ENCODE measurements around the gene TXNDC15. TPM values are rescaled to one million over a fixed set of nuclear protein-coding genes. Genes with fewer than 3 reads are reported as not detected.

Gene TXNDC15, protein sequence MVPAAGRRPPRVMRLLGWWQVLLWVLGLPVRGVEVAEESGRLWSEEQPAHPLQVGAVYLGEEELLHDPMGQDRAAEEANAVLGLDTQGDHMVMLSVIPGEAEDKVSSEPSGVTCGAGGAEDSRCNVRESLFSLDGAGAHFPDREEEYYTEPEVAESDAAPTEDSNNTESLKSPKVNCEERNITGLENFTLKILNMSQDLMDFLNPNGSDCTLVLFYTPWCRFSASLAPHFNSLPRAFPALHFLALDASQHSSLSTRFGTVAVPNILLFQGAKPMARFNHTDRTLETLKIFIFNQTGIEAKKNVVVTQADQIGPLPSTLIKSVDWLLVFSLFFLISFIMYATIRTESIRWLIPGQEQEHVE
- 78.2 and 304 TPM in 2 replicates for total RNA-seq (ENCODE audit: low replicate concordance)

DNA sequence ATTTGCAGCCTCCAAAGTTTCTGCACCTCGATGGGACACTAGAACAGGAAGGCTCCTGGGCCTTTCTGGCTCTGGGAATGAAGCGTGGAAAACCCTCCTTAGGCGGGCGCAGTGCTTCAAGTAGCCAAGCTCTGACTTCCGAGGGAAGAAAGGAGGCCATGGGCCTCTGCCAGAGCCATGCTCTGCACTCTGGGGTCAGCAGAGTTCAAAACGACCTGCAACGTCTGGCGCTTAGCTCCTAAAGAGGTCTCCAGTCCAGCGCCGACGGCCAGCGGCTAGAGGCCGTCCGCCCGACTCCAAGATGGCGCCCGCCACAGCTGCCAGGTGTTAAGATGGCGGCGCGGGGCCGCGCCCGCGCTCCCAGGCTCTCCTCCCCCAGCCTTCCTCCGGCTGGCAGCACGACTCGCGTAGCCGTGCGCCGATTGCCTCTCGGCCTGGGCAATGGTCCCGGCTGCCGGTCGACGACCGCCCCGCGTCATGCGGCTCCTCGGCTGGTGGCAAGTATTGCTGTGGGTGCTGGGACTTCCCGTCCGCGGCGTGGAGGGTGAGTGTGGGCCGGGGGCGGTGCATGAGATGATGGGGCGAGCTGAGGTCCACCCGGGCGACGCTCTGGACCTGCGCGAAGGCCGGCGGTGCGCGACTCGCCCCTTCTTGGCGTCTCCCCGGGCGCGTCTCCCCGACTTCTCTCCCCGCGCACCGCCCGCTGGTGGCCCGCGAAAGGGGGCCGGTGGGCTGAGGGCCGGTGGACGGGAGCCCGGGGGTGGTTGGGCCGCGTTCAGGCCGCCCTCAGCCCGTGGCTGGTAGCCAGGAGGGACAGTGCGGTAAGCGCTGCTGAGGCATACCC lies at the start of gene TXNDC15:
TXNDC15 (plus strand) TSS at position 385 of the 844 bp plus-strand sequence; CDS start at position 442, 57 bp downstream.

DNA sequence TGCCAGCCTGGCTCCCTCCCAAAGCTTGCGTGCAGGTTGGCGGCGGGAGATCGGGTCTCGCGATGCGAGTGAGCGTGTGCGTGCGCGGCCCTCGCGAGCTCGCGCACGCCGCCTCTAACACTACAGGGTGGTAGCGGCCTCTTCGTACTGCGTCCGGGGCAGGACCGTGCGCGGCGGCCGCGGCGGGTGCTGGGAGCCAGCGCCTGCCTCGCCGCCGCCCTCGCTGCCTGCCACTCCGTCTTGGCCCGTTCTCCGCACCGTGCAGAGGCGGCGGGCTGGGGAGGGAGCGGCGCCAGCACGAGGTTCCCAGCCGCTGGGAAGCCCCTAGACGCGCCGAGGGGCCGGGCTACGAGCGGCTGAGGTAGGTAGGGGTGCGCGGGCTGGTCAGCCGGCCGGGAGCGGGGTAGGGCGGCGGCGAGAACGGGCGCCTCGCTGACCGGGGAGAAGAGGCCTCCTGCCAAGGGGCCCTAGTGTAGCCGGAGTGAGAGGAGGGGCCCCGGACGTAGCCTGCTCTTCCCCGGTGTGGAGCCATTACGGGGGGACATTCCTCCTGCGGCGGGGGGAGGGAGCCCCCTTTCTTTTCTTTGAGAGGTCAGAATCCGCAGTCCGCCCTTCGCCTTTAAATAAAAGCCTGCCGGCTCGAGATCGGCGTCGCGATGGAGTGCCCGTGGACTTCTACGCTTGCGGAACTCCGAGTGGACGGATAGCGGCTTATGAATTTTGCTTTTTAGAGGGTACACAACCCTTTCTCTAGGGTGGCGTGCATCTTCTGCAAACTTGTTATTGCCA lies 28.1 kb upstream of the TXNDC15 start, which contains the start of gene C5orf24:
C5orf24 (plus strand) TSS at position 117 of the 789 bp plus-strand sequence. CDS start 8,933 bp downstream, outside the sequence.

DNA sequence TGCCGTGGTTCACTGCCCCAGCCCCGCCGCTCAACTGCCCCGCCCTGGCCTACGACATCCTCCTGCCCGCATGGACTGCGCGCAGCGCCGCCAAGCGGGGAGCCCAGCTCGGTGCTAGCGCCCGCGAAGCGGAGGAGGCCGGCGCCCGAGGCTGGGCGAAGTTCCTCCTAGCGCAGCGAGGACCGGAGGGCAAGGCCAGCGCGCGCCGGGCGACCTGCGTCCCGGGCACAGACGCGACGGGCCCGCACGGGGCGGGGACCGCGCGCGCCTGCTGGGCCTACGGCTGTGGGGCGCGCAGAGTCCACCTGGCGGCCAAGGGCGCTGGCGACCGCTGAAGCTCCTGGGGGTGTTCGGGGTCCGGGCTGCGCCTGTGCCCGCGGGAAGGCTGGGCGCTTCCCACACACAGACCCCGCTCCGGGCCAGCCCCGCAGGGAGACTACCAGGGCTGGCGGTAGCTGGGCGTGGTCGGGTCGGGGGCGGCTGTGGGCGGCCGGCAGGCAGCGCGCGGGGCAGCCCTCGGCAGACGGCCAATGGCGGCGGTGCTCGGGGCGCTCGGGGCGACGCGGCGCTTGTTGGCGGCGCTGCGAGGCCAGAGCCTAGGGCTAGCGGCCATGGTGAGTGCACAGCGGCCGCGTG lies 30.6 kb downstream of the TXNDC15 start, which contains the start of gene PCBD2:
PCBD2 (plus strand) TSS at position 522 of the 636 bp plus-strand sequence; CDS start at position 531, 9 bp downstream.

Other genes with a start within 250 kb of the TXNDC15 start
- gene SAR1B, start 241.5 kb upstream of the TXNDC15 start, total RNA-seq (ENCODE audit: low replicate concordance): 78.7 and 87.1 TPM in 2 replicates
- gene SEC24A, start 225.6 kb upstream of the TXNDC15 start, total RNA-seq (ENCODE audit: low replicate concordance): 12.3 and 20.4 TPM in 2 replicates
- 40.5 and 41.1 TPM in 2 replicates for gene CAMLG, start 135.8 kb upstream of the TXNDC15 start, total RNA-seq (ENCODE audit: low replicate concordance)
- 16.5 and 16.8 TPM in 2 replicates for gene DDX46, start 115.6 kb upstream of the TXNDC15 start, total RNA-seq (ENCODE audit: low replicate concordance)
- gene C5orf24, start 28.4 kb upstream of the TXNDC15 start, total RNA-seq (ENCODE audit: low replicate concordance): 13.8 and 36.5 TPM in 2 replicates
- gene PCBD2, start 30.8 kb downstream of the TXNDC15 start, total RNA-seq (ENCODE audit: low replicate concordance): 2.2 and 3.6 TPM in 2 replicates
- 0.08 TPM in 1 of 2 replicates, not detected in the other for gene CATSPER3, start 93.5 kb downstream of the TXNDC15 start, total RNA-seq (ENCODE audit: low replicate concordance)
- 0.12 and 0.68 TPM in 2 replicates for gene PITX1, start 159.9 kb downstream of the TXNDC15 start, total RNA-seq (ENCODE audit: low replicate concordance)